ENCODE measurements around the gene UGDH.

The UGDH gene

DNA sequence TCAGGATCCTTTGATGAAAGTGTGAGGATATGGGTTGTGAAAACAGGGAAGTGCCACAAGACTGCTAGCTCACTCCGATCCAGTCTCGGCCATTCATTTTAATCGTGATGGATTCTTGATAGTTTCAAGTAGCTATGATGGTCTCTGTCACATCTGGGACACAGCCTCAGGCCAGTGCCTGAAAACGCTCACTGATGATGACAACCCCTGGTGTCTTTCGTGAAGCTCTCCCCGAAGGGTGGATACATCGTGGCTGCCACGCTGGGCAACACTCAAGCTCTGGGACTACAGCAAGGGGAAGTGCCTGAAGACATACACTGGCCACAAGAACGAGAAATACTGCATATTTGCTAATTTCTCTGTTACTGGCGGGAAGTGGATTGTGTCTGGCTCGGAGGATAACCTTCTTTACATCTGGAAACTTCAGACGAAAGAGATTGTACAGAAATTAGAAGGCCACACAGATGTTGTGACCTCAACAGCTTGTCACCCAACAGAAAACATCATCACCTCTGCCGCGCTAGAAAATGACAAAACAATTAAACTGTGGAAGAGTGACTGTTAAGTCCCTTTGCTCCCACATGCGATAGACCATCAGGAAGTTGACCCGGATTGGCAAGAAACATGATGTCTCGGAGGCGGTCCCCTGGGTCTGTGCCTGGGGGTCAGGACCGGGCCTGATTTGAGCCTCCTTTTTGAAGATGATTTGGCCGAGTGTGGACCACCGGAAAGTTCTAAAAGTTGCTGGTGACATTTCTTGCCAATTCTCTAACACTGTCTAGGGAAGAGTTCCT lies 46.1 kb downstream of the UGDH start:
- H3K27ac ChIP-seq, result no peak overlapping the region
- no peak for TF ChIP-seq CTCF (conservative IDR thresholded peaks at IDR 0.05)

DNA sequence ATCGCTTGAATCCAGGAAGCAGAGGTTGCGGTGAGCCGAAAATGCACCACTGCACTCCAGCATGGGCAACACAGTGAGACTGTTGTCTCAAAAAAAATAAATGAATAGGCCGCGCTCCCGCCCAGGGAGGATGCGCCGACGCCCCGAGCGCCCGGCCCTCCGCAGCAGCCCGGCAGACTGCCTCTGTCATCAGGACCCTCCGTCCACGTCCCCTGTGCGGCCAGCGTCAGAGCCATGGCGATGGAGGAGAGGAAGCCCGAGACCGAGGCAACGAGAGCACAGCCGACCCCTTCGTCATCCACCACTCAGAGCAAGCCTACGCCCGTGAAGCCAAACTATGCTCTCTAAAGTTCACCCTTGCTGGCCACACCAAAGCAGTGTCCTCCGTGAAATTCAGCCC lies 47.0 kb downstream of the UGDH start:
- TF ChIP-seq CTCF (conservative IDR thresholded peaks at IDR 0.05), result no peak
- H3K27ac ChIP-seq, result no peak overlapping the region

GRCh38 chr4:39476187-39476895 lies 50.9 kb downstream of the UGDH start:
- H3K27ac ChIP-seq, result no peak overlapping the region
- no peak for TF ChIP-seq CTCF (conservative IDR thresholded peaks at IDR 0.05)

GRCh38 chr4:39472396-39472795 lies 54.8 kb downstream of the UGDH start:
- TF ChIP-seq CTCF (conservative IDR thresholded peaks at IDR 0.05), result no peak
- no peak overlapping the region for H3K27ac ChIP-seq

GRCh38 chr4:39470402-39470801 lies 56.8 kb downstream of the UGDH start:
- no peak for TF ChIP-seq CTCF (conservative IDR thresholded peaks at IDR 0.05)
- peak overlapping the region; percentile 47; the same call in 1 of the 2 replicates for H3K27ac ChIP-seq

GRCh38 chr4:39469429-39470077 lies 57.7 kb downstream of the UGDH start:
- peak; percentile 93 for TF ChIP-seq CTCF (conservative IDR thresholded peaks at IDR 0.05)
- peak overlapping the region; percentile 47 for H3K27ac ChIP-seq

DNA sequence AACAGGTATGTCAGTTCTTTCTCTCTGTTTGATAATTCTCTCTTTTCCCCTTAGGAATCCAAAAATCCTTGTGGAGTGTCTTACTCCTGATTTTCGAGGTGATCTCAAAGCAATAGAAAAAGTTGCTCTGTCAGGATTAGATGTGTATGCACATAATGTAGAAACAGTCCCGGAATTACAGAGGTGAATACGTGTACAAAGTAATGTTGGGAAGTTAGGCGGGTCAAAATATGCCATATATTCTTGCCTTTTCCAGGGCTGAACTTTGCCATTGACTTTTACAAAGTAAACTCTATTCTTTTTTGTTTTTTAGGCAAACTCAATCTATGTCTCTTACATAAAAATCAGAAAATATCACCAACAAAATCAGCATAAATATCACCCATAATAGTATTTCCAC lies 59.8 kb downstream of the UGDH start:
- TF ChIP-seq CTCF (conservative IDR thresholded peaks at IDR 0.05), result no peak
- no peak overlapping the region for H3K27ac ChIP-seq
